GM12878 (cell line): ENCODE measurements around the gene MBOAT1. TPM values are rescaled to one million over a fixed set of nuclear protein-coding genes. Genes with fewer than 3 reads are reported as not detected.

Experiments used
- ATAC-seq: fragments of 200-7000 bp; cut with Tn5 transposase; 3 replicates; pipeline ENCODE4 v1.9.1; 2020; ENCODE audit warnings: mild to moderate bottlenecking, moderate library complexity
- BruUV-seq: library from RNA; stranded (reverse); fragments of 400-500 nt; replicated peaks from 2 replicates; lab custom pipeline; 2021; lab: Mats Ljungman, UMichigan
- CTCF ChIA-PET: fragments of 300-600 bp; sonication (Branson Sonifier 250); formaldehyde crosslinking; extraction: SDS; loops from one replicate; lab custom pipeline; 2021; ENCODE audit warnings: inconsistent platforms; lab: Yijun Ruan, JAX
- POLR2A ChIA-PET: fragments of 350-600 bp; formaldehyde crosslinking; extraction: SDS; loops from one replicate; lab custom pipeline; 2021; ENCODE audit warnings: inconsistent platforms; lab: Charles Lee
- RAD21 ChIA-PET: fragments of 300-600 bp; sonication (Branson Sonifier 250); formaldehyde crosslinking; loops from one replicate; lab custom pipeline; 2023; ENCODE audit warnings: antibody characterized with exemption; ENCODE audit not compliant: unreplicated experiment; lab: Charles Lee
- SMC1A ChIA-PET: fragments of 300-600 bp; sonication (Branson Sonifier 250); formaldehyde crosslinking; loops from one replicate; lab custom pipeline; 2023; ENCODE audit not compliant: unreplicated experiment, uncharacterized antibody; lab: Charles Lee
- DNase-seq: peaks from one replicate; pipeline ENCODE4 v3.0.0-alpha.2; 2011; ENCODE audit warnings: low read depth, low spot score
- FAIRE-seq: peaks from 3 replicates; lab custom pipeline; 2011; peaks lifted over from hg19 to GRCh38; lab: Jason Lieb, UNC
- H2AFZ ChIP-seq: 2 replicates; pipeline ENCODE4 v1.6.0; 2011; ENCODE audit warnings: low read depth, low read length, control low read depth; ENCODE audit not compliant: control insufficient read depth
- H3K27ac ChIP-seq: 2 replicates; pipeline ENCODE4 v1.5.1; 2011; ENCODE audit warnings: control low read depth; ENCODE audit not compliant: control insufficient read depth, insufficient read depth
- H3K27me3 ChIP-seq, 2 experiments: replicated peaks in 1 of 2; 2 replicates each; pipeline versions ENCODE4 v1.6.0 to v1.6.1; 2011; ENCODE audit warnings: low read length in 1 of 2; ENCODE audit not compliant: control insufficient read depth in 2 of 2, insufficient read depth in 2 of 2
- H3K36me3 ChIP-seq, 2 experiments: 2 replicates each; pipeline ENCODE4 v1.5.1; 2011; ENCODE audit warnings: low read length in 1 of 2; ENCODE audit not compliant: control insufficient read depth in 2 of 2, insufficient read depth in 2 of 2
- H3K4me1 ChIP-seq: 2 replicates; pipeline ENCODE4 v1.6.1; 2011; ENCODE audit warnings: mild to moderate bottlenecking, low read length, moderate library complexity, mixed read lengths; ENCODE audit not compliant: control insufficient read depth, insufficient read depth
- H3K4me2 ChIP-seq: 2 replicates; pipeline ENCODE4 v1.6.0; 2011; ENCODE audit warnings: control low read depth; ENCODE audit not compliant: control insufficient read depth, insufficient read depth
- H3K4me3 ChIP-seq: fragments of 200-600 bp; sonication (generic); 2 replicates; pipeline ENCODE4 v1.5.1; 2016
- H3K79me2 ChIP-seq: 2 replicates; pipeline ENCODE4 v1.6.0; 2011; ENCODE audit warnings: low read length; ENCODE audit not compliant: control insufficient read depth, insufficient read depth
- H3K9ac ChIP-seq: 2 replicates; pipeline ENCODE4 v1.8.0; 2011; ENCODE audit warnings: low read length, control low read depth, mixed read lengths; ENCODE audit not compliant: control insufficient read depth, insufficient read depth
- H3K9me3 ChIP-seq: replicated peaks from 3 replicates; pipeline ENCODE4 v1.5.1; 2011; ENCODE audit warnings: mild to moderate bottlenecking, low read length; ENCODE audit not compliant: control insufficient read depth, insufficient read depth
- H4K20me1 ChIP-seq: 2 replicates; pipeline ENCODE4 v1.6.0; 2011; ENCODE audit not compliant: control insufficient read depth, insufficient read depth
- TCF12 ChIP-seq: IDR thresholded peaks from 2 replicates; pipeline ENCODE4 v1.6.1; 2011; ENCODE audit warnings: low read depth, mild to moderate bottlenecking, low read length
- ZBTB11 ChIP-seq: fragments of 450-650 bp; formaldehyde crosslinking; IDR thresholded peaks from 2 replicates; pipeline ENCODE4 v1.5.0; 2022; ENCODE audit warnings: mild to moderate bottlenecking, missing genetic modification characterization
- ZNF592 ChIP-seq: fragments of 450-650 bp; IDR thresholded peaks from 2 replicates; pipeline ENCODE4 v1.6.1; 2017; ENCODE audit warnings: mild to moderate bottlenecking, moderate library complexity
- ZNF687 ChIP-seq: fragments of 450-650 bp; IDR thresholded peaks from 2 replicates; pipeline ENCODE4 v1.6.1; 2017; ENCODE audit warnings: mild to moderate bottlenecking, moderate library complexity
- in situ Hi-C: fragments of 300-500 bp; cut with MboI; formaldehyde crosslinking; loops from 9 replicates; pipeline ENCODE4 v1.14.3; 2018; ENCODE audit warnings: mixed read lengths
- intact Hi-C: fragments of 100-400 bp; cut with micrococcal nuclease; formaldehyde crosslinking; loops from one replicate; pipeline ENCODE4 v1.14.2; 2022; ENCODE audit not compliant: unreplicated experiment
- polyA plus RNA-seq, 11 experiments: library from polyadenylated mRNA; depleted of rRNA in 4 of 11; unstranded in 6 of 11; stranded (reverse) in 5 of 11; fragments of >200 nt; fragmentation: Nextera tagmentation in 4 of 11; fragmentation: Illumina TruSeq in 1 of 11; extraction: Ambion mirVana in 4 of 11; extraction: Trizol in 1 of 11; gene quantifications; 1 replicate in 1 of 11; 2 replicates in 10 of 11; pipeline versions ENCODE4 v1.2.1 to v1.2.3, GENCODE V29; 2011 to 2016; ENCODE audit warnings: inconsistent platforms in 2 of 11, missing spikeins in 2 of 11, low read depth in 1 of 11
- total RNA-seq, 4 experiments: library from RNA; depleted of rRNA in 3 of 4; stranded (reverse); fragments of >200 nt in 3 of 4; fragmentation: Illumina TruSeq in 1 of 4; extraction: Trizol in 1 of 4; gene quantifications; 2 replicates each; pipeline versions ENCODE4 v1.2.1 to v1.2.3, GENCODE V29; 2013 to 2021

MBOAT1 gene
- total and polyA plus RNA-seq, 10 of the 15 experiments (the other 5 are each of a cell fraction or from before 2014, with no cell fraction given): 0.39 to 21.0 (median 11.6) TPM

- ChIA-PET SMC1A (interaction anchor here (2.5 kb wide), 1 partner anchor 9 kb away, joined by 11 read pairs; no protein-coding TSS in a partner anchor), CTCF (interaction anchor here (1.0 to 2.1 kb wide), 2 partner anchors 10 to 62 kb away, joined by 3 to 5 read pairs; no protein-coding TSS in a partner anchor), RAD21 (no interaction called here), POLR2A (no interaction called here)
- FAIRE-seq (no peak), ATAC-seq (no peak), DNase-seq (no peak)
- no peak overlapping the region for H2AFZ ChIP-seq
- peaks cover 5 to 9% of the 10 kb centered on the region in 2 experiments; a peak in 2 of 4 replicates for H3K36me3 ChIP-seq
- no TSS peak for BruUV-seq
- intact Hi-C loops: no loop called here
- no peaks in the 10 kb centered on the region; the same call in 1 of the 2 replicates for H3K79me2 ChIP-seq
- in situ Hi-C loops: no loop called here
- H3K27me3 ChIP-seq: no peaks in the 10 kb centered on the region
- H3K4me3 ChIP-seq: no peak overlapping the region
- no peaks in the 10 kb centered on the region for H3K4me1 ChIP-seq
- peaks cover 6% of the 10 kb centered on the region for H3K9me3 ChIP-seq
- H3K4me2 ChIP-seq: no peak overlapping the region
- H3K9ac ChIP-seq: no peak overlapping the region
- no peaks in the 10 kb centered on the region for H4K20me1 ChIP-seq
- TF ChIP-seq ZNF592: peak; percentile 68; the same call in 1 of the 2 replicates
- no peak for TF ChIP-seq TCF12
- TF ChIP-seq ZNF687: peak; percentile 61; the same call in 1 of the 2 replicates
- peak; percentile 43; the same call in 1 of the 2 replicates for TF ChIP-seq ZBTB11 (CRISPR knock-in tag)
- H3K27ac ChIP-seq: no peak overlapping the region
These were observed 23.6 kb downstream of the MBOAT1 start for GRCh38 chr6:20188630-20189075.
